Measurements from ENCODE around the gene BICRAL.

GRCh38 chr6:42841844-42842584, 60.2 kb downstream of the BICRAL start:
- TF ChIP-seq, protein P1, sequence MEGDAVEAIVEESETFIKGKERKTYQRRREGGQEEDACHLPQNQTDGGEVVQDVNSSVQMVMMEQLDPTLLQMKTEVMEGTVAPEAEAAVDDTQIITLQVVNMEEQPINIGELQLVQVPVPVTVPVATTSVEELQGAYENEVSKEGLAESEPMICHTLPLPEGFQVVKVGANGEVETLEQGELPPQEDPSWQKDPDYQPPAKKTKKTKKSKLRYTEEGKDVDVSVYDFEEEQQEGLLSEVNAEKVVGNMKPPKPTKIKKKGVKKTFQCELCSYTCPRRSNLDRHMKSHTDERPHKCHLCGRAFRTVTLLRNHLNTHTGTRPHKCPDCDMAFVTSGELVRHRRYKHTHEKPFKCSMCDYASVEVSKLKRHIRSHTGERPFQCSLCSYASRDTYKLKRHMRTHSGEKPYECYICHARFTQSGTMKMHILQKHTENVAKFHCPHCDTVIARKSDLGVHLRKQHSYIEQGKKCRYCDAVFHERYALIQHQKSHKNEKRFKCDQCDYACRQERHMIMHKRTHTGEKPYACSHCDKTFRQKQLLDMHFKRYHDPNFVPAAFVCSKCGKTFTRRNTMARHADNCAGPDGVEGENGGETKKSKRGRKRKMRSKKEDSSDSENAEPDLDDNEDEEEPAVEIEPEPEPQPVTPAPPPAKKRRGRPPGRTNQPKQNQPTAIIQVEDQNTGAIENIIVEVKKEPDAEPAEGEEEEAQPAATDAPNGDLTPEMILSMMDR (IDR thresholded peaks at IDR 0.05 in 8 of 11, conservative IDR thresholded peaks at IDR 0.05 in 3 of 11): no peak
- TF ChIP-seq POLR2A (IDR thresholded peaks at IDR 0.05) (no peak), POLR2AphosphoS5 (IDR thresholded peaks at IDR 0.05) (no peak)

Data from spleen (tissue), 7 donors.